ENCODE results near the gene LRRC14B.

DNA sequence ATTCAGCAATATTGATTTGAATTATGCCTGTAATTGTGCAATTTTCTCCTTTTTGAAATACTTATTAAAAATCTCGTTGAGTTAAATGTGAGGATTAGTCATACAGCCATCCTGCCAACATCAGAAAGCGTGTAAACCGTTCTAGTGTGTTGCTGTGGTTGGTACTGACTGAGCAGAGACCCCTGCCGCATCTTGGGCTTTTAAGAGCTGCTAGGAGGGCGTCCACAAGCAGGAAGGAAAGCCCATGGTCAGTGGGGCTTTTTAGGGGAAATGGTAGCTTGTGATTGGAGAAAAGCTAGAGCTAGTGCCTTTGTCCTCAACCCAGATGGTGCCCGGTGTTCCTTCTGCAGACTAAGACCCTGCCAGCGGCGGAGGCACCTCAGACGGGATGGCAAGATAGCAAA is 28.2 kb downstream of the LRRC14B start:
- TF ChIP-seq, protein P1, sequence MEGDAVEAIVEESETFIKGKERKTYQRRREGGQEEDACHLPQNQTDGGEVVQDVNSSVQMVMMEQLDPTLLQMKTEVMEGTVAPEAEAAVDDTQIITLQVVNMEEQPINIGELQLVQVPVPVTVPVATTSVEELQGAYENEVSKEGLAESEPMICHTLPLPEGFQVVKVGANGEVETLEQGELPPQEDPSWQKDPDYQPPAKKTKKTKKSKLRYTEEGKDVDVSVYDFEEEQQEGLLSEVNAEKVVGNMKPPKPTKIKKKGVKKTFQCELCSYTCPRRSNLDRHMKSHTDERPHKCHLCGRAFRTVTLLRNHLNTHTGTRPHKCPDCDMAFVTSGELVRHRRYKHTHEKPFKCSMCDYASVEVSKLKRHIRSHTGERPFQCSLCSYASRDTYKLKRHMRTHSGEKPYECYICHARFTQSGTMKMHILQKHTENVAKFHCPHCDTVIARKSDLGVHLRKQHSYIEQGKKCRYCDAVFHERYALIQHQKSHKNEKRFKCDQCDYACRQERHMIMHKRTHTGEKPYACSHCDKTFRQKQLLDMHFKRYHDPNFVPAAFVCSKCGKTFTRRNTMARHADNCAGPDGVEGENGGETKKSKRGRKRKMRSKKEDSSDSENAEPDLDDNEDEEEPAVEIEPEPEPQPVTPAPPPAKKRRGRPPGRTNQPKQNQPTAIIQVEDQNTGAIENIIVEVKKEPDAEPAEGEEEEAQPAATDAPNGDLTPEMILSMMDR (conservative IDR thresholded peaks at IDR 0.05; ENCODE audit: low read depth, low read length) = no peak
- no peak for TF ChIP-seq EZH2 (IDR thresholded peaks at IDR 0.05; ENCODE audit: low read length, unreplicated experiment)

Measured in PC-3 (cell line).